GM12891 (cell line): ENCODE measurements around the gene VEGFB.

Experiments
- POLR2A ChIP-seq: IDR thresholded peaks from 2 replicates; pipeline ENCODE4 v1.6.1; 2011; ENCODE audit warnings: low read depth, low read length, control low read depth
- POLR2AphosphoS5 ChIP-seq: IDR thresholded peaks from 2 replicates; pipeline ENCODE4 v1.6.1; 2011; ENCODE audit warnings: low read depth, low read length, control low read depth
- SPI1 ChIP-seq: IDR thresholded peaks from 2 replicates; pipeline ENCODE4 v1.6.1; 2011; ENCODE audit warnings: low read depth, low read length, control low read depth
- TAF1 ChIP-seq: IDR thresholded peaks from 2 replicates; pipeline ENCODE4 v1.6.1; 2011; ENCODE audit warnings: low read depth, low read length, control low read depth

DNA sequence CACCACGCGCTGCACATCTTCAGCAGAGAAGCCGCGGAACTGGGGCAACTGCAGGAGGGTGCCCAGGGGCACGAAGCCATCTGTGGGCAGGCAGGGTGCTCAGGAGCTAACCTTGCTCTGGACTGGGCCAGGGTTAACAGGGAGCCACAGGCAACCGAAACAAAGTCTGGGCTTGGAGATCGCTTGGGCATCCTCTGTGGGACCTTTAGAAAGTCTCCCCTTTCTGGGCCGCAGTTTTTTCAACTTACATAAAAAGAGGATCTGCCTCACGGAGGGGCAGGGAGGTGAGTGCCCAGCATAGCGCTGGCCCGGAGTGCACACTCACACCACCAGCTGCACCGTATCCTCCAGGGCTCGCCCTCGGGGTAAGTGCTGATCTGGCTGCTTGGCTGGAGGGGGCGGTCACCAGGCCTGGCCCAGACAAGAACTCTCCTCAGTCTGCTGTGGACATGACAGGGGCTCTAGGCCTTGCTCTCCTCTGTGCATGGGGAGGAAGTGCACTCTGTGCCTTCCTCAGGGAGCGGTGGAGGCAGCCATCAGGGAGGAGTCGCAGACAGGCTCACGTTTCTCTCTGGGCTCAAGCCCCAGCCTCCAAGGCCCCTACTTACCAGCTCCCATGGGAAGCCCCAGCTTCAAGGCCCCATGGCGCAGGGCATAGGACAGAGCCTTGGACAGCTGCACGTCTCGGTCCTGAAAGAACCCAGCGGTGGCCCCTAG is 9.3 kb upstream of the VEGFB start:
- no peak; the same call in 1 of the 2 replicates for TF ChIP-seq POLR2A
- 0 out of 2 replicates have a peak, but pooled peaks have one; percentile 15 for TF ChIP-seq POLR2AphosphoS5
- TF ChIP-seq TAF1: no peak
- TF ChIP-seq SPI1: 0 out of 2 replicates have a peak, but pooled peaks have one; percentile 28
